T-helper 17 cell (primary cell): Measurements from ENCODE around the gene COL16A1. TPM values are rescaled to one million over a fixed set of nuclear protein-coding genes. Genes with fewer than 3 reads are reported as not detected.

ENCODE experiments used
- ATAC-seq: fragments of 150-1000 bp; cut with Tn5 transposase; 2 replicates; pipeline ENCODE4 v1.10.0; 2021; ENCODE audit warnings: mild to moderate bottlenecking, moderate library complexity
- DNase-seq, 3 donors: peaks; one replicate each; pipeline versions ENCODE4 v3.0.0 to v3.0.0-alpha.2; 2020 to 2021
- H3K9me3 ChIP-seq: one replicate; pipeline ENCODE4 v1.7.0; 2013; ENCODE audit warnings: low read length, mild to moderate bottlenecking; ENCODE audit not compliant: control insufficient read depth, poor library complexity, severe bottlenecking
- H3K27ac Mint-ChIP-seq: one replicate; pipeline ENCODE4 v1.8.0; 2022; ENCODE audit warnings: mild to moderate bottlenecking, moderate library complexity, mixed read lengths
- H3K27me3 Mint-ChIP-seq: one replicate; pipeline ENCODE4 v1.8.0; 2022; ENCODE audit warnings: mixed read lengths
- H3K36me3 Mint-ChIP-seq: one replicate; pipeline ENCODE4 v1.8.0; 2022; ENCODE audit warnings: low read depth, mixed read lengths
- H3K4me1 Mint-ChIP-seq: one replicate; pipeline ENCODE4 v1.8.0; 2022; ENCODE audit warnings: mild to moderate bottlenecking, mixed read lengths
- H3K4me3 Mint-ChIP-seq: one replicate; pipeline ENCODE4 v1.8.0; 2022; ENCODE audit warnings: mild to moderate bottlenecking, moderate library complexity, mixed read lengths
- total RNA-seq, 4 donors: library from RNA in 2 of 4; stranded (reverse) in 2 of 4; gene quantifications; one replicate each; pipeline ENCODE4 v1.2.3 and lab custom pipeline; 2022 to 2026

Gene COL16A1
- total RNA-seq, 2 donors from 2014 or later = not detected

- Mint-ChIP-seq H3K4me3 (no peak overlapping the region), H3K27ac (no peak overlapping the region), H3K27me3 (no peaks in the 10 kb centered on the region), H3K4me1 (peaks cover 24% of the 10 kb centered on the region), H3K36me3 (peaks cover 8% of the 10 kb centered on the region)
- no peak for DNase-seq
- no peak for ATAC-seq
- H3K9me3 ChIP-seq = no peaks in the 10 kb centered on the region
These were observed 55.6 kb downstream of the COL16A1 start for GRCh38 chr1:31648190-31648589.

GRCh38 chr1:31647106-31647505 lies 56.7 kb downstream of the COL16A1 start:
- DNase-seq = no peak
- peak overlapping the region; percentile 25 for H3K4me3 Mint-ChIP-seq
- peaks cover 8% of the 10 kb centered on the region for H3K36me3 Mint-ChIP-seq
- H3K27ac Mint-ChIP-seq = no peak overlapping the region
- H3K4me1 Mint-ChIP-seq = peaks cover 24% of the 10 kb centered on the region
- H3K27me3 Mint-ChIP-seq = no peaks in the 10 kb centered on the region
- no peaks in the 10 kb centered on the region for H3K9me3 ChIP-seq
- no peak for ATAC-seq

- no peak for ATAC-seq
These were observed 57.4 kb downstream of the COL16A1 start for GRCh38 chr1:31646259-31646960.

GRCh38 chr1:31645274-31645568 lies 58.6 kb downstream of the COL16A1 start:
- H3K4me1 Mint-ChIP-seq = peaks cover 24% of the 10 kb centered on the region
- ATAC-seq (no peak), DNase-seq (no peak)
- no peaks in the 10 kb centered on the region for H3K9me3 ChIP-seq
- peaks cover 8% of the 10 kb centered on the region for H3K36me3 Mint-ChIP-seq
- peak overlapping the region; percentile 97 for H3K4me3 Mint-ChIP-seq
- H3K27ac Mint-ChIP-seq = peak overlapping the region; percentile 99
- H3K27me3 Mint-ChIP-seq = no peaks in the 10 kb centered on the region

More at GRCh38 chr1:31646259-31646960, 57.4 kb downstream of the COL16A1 start:
- no peak for DNase-seq
- H3K36me3 Mint-ChIP-seq = peaks cover 8% of the 10 kb centered on the region
- peak overlapping the region; percentile 97 for H3K4me3 Mint-ChIP-seq
- no peaks in the 10 kb centered on the region for H3K27me3 Mint-ChIP-seq
- no peaks in the 10 kb centered on the region for H3K9me3 ChIP-seq
- H3K4me1 Mint-ChIP-seq = peaks cover 24% of the 10 kb centered on the region
- H3K27ac Mint-ChIP-seq = peak overlapping the region; percentile 99

GRCh38 chr1:31644560-31645273 lies 59.1 kb downstream of the COL16A1 start, which contains the start of gene PEF1:
Gene PEF1, minus strand, starts transcription at chr1:31644876. Its CDS starts 12 bp downstream, at chr1:31644864.
- Mint-ChIP-seq H3K4me3 (peak within 1 kb of the TSS; percentile 97), H3K4me1 (peaks cover 24% of the 10 kb centered on the region), H3K27me3 (no peaks in the 10 kb centered on the region), H3K27ac (peak within 1 kb of the TSS; percentile 99), H3K36me3 (peaks cover 8% of the 10 kb centered on the region)
- no peaks in the 10 kb centered on the region for H3K9me3 ChIP-seq
- ATAC-seq (peak; percentile 90), DNase-seq (peak; percentile 97 to 99 (median 98))

GRCh38 chr1:31643976-31644559 lies 59.7 kb downstream of the COL16A1 start:
- Mint-ChIP-seq H3K27me3 (no peaks in the 10 kb centered on the region), H3K4me1 (peaks cover 24% of the 10 kb centered on the region), H3K27ac (peak overlapping the region; percentile 99), H3K36me3 (peaks cover 8% of the 10 kb centered on the region), H3K4me3 (peak overlapping the region; percentile 97)
- no peaks in the 10 kb centered on the region for H3K9me3 ChIP-seq
- DNase-seq (no peak), ATAC-seq (peak; percentile 57)

GRCh38 chr1:31642897-31643296 lies 60.9 kb downstream of the COL16A1 start:
- peaks cover 28% of the 10 kb centered on the region for H3K4me1 Mint-ChIP-seq
- no peak for DNase-seq
- no peaks in the 10 kb centered on the region for H3K27me3 Mint-ChIP-seq
- peak overlapping the region; percentile 99 for H3K27ac Mint-ChIP-seq
- H3K4me3 Mint-ChIP-seq = peak overlapping the region; percentile 25
- no peaks in the 10 kb centered on the region for H3K9me3 ChIP-seq
- H3K36me3 Mint-ChIP-seq = peaks cover 11% of the 10 kb centered on the region
- ATAC-seq = no peak

- Mint-ChIP-seq H3K36me3 (peaks cover 11% of the 10 kb centered on the region), H3K27ac (no peak overlapping the region), H3K4me3 (no peak overlapping the region), H3K27me3 (no peaks in the 10 kb centered on the region), H3K4me1 (peaks cover 32% of the 10 kb centered on the region)
- H3K9me3 ChIP-seq = no peaks in the 10 kb centered on the region
- ATAC-seq = no peak
- no peak for DNase-seq
These were observed 61.5 kb downstream of the COL16A1 start for GRCh38 chr1:31642366-31642765.

GRCh38 chr1:31640964-31641363 lies 62.9 kb downstream of the COL16A1 start:
- peaks cover 40% of the 10 kb centered on the region for H3K4me1 Mint-ChIP-seq
- H3K4me3 Mint-ChIP-seq = no peak overlapping the region
- H3K27me3 Mint-ChIP-seq = no peaks in the 10 kb centered on the region
- DNase-seq (no peak), ATAC-seq (no peak)
- peaks cover 8% of the 10 kb centered on the region for H3K36me3 Mint-ChIP-seq
- no peak overlapping the region for H3K27ac Mint-ChIP-seq
- no peaks in the 10 kb centered on the region for H3K9me3 ChIP-seq

- Mint-ChIP-seq H3K27ac (no peak overlapping the region), H3K36me3 (peaks cover 8% of the 10 kb centered on the region), H3K4me1 (peaks cover 36% of the 10 kb centered on the region), H3K4me3 (no peak overlapping the region), H3K27me3 (no peaks in the 10 kb centered on the region)
- no peak for DNase-seq
- ATAC-seq = no peak
- no peaks in the 10 kb centered on the region for H3K9me3 ChIP-seq
These were observed 63.6 kb downstream of the COL16A1 start for GRCh38 chr1:31640179-31640578.

GRCh38 chr1:31639543-31639942 lies 64.3 kb downstream of the COL16A1 start:
- ATAC-seq (no peak), DNase-seq (no peak)
- no peaks in the 10 kb centered on the region for H3K9me3 ChIP-seq
- peaks cover 35% of the 10 kb centered on the region for H3K4me1 Mint-ChIP-seq
- no peak overlapping the region for H3K4me3 Mint-ChIP-seq
- peaks cover 3% of the 10 kb centered on the region for H3K36me3 Mint-ChIP-seq
- no peaks in the 10 kb centered on the region for H3K27me3 Mint-ChIP-seq
- H3K27ac Mint-ChIP-seq = no peak overlapping the region

- ATAC-seq (peak; percentile 54), DNase-seq (no peak)
- Mint-ChIP-seq H3K4me3 (no peak overlapping the region), H3K36me3 (peaks cover 3% of the 10 kb centered on the region), H3K4me1 (peaks cover 24% of the 10 kb centered on the region), H3K27me3 (no peaks in the 10 kb centered on the region), H3K27ac (peak overlapping the region; percentile 39)
- no peaks in the 10 kb centered on the region for H3K9me3 ChIP-seq
These were observed 65.7 kb downstream of the COL16A1 start for GRCh38 chr1:31637915-31638673.

- no peaks in the 10 kb centered on the region for H3K27me3 Mint-ChIP-seq
- H3K27ac Mint-ChIP-seq = no peak overlapping the region
- DNase-seq = no peak
- H3K4me1 Mint-ChIP-seq = peaks cover 24% of the 10 kb centered on the region
- H3K4me3 Mint-ChIP-seq = no peak overlapping the region
- peak; percentile 32 for ATAC-seq
- H3K9me3 ChIP-seq = no peaks in the 10 kb centered on the region
- peaks cover 5% of the 10 kb centered on the region for H3K36me3 Mint-ChIP-seq
These were observed 70.7 kb downstream of the COL16A1 start for GRCh38 chr1:31633117-31633516.
